Inflammatory macrophage treated with lipopolysaccharide for 4 hours (primary cell): Measurements from ENCODE around the gene RAB14.

Experiments
- DNase-seq: peaks from one replicate; pipeline ENCODE4 v3.0.0-alpha.2; 2020

Gene RAB14

DNA sequence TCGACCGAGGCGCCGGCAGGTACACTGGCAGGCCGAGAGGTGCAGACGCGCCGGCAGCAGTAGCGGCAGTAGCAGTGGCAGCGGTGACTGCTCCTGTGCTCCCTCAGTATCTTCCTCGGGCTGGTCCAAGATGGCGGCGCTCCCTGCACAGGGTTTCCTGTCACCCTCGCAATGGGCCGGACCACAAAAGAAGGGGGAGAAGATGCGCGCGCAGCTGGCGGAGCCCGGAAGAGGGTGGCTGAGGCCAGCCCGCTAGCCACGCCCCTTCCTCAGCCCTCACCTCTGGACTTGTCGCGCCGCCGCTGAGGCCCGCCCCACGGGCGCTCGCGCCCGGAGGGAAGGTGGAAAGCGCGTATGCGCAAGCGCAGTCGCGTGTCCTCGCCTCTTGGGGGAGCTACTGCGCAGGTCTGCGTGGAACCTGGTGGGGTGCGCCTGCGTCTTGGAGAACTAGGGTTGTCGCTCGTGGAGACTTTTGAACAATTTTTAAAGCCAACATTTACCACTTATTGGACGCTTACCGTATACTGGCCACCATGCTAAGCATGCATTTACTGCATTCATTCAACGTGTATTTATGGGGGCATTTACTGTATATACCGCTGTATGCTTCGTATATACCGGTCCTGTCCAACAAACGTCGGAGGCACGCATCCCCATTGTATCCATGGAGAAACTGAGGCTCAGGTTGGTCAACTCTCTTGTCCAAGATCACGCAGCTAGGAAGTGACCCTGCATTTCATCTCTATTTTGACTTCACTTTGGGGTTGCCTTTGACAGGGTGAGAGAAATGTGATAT lies at the start of gene RAB14:
TSS of gene RAB14 (minus strand) at position 132 of the 796 bp plus-strand sequence. CDS start 8,457 bp downstream, outside the sequence.
- DNase-seq, result peak; percentile 99

DNA sequence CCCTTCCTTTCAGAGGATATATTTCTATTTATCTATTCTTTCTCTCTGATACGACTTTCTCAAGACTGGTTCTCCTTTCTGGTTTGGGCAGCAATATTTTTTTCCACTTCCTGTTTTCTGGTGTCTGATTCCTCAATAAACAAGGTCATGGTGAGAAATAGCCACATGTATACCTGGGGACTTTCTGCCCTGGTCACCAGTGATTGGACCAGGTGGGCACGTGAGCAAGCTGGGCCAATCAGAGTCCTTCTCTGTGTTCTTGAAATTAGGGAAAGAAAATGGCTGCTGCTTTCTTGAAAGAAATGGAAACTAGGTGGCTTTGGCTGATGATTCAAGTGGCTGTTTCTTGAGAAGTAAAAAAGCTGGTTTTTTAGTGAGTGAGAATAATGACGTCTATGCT lies 47.9 kb upstream of the RAB14 start:
- peak; percentile 97 for DNase-seq

DNA sequence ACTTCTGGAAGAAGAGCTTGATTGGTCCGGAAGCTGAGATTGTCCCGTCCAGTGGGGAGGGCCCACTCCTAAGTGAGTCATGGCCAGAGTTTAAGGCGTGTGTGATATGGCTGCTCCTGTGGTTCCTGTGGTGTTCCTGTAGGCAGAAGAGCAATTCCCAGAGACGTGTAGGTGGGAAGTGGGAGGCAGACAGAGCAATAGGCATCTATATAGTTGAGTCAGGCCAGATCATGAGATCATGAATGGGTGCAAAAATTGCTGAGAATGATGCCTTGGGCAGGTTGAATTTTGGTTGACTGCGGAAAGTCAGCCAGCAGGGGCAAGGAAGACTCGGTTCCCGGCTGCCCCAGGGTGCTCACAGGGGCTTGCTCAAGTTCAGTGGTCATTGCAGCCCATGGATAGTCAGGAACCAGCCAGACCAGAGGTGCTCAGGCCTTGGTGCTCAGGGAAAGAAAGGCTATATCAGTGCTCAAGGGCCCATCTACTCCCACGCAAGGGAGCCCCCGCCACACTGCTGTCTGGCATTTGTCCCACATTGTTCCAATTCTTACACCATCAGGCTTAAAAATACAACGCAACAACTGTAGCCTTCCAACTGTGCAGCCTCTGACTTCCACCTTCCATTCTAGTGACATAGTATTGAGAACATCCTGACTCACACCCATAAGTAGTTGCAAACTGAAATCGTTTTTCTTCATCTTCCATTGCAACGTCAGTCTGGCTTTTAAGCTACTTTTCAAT lies 45.3 kb upstream of the RAB14 start:
- peak; percentile 96 for DNase-seq

DNA sequence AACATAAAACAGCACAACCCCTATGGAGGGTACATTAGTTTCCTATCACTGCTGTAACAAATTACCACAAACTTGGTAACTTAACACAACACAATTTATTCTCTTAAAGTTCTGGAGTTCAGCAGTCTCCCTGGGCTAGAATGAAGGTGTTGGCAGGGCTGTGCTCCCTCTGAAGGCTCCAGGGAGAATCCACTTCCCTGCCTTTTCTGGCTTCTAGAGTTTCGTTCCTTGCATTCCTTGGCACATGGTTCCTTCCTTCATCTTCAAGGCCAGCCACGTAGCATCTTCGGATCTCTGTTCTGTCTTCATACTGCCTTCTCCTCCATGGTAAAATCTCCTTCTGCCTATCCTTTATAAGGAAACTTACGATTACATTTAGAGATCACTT lies 41.3 kb upstream of the RAB14 start:
- no peak for DNase-seq

DNA sequence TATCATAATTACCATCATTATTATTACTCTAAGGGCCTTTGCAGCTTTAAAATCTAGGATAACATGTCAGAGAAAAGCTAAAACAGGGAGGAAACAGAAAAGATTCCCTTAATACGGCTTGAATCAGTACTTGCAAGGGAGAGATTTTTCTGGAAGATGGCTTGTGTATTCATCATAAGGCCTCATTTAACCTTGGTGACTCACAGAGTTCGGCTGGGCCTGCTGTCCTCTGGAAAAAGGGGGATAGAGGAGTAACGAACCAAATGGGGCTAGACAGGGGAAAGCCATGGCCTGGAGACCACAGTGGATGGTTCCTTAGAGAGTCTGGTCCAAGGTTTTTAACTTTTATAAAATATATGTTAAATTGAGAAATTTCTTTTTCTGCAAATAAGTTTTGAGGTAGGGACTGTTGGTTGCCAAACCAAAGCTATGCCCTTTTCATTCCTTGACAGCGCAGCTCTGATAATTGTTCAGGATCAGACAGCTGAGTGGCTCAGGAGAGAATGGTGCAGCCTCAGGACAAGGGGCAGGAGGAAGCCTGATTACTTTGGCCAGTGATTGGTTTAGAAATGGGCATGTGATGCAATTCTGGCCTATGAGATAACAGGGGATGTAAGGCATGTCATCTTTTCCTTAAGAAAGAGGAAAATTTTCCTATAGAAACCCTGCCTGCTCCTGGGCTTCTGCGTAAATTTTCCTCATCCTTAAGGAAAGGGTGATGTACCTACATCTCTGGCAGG lies 40.7 kb upstream of the RAB14 start:
- no peak for DNase-seq

DNA sequence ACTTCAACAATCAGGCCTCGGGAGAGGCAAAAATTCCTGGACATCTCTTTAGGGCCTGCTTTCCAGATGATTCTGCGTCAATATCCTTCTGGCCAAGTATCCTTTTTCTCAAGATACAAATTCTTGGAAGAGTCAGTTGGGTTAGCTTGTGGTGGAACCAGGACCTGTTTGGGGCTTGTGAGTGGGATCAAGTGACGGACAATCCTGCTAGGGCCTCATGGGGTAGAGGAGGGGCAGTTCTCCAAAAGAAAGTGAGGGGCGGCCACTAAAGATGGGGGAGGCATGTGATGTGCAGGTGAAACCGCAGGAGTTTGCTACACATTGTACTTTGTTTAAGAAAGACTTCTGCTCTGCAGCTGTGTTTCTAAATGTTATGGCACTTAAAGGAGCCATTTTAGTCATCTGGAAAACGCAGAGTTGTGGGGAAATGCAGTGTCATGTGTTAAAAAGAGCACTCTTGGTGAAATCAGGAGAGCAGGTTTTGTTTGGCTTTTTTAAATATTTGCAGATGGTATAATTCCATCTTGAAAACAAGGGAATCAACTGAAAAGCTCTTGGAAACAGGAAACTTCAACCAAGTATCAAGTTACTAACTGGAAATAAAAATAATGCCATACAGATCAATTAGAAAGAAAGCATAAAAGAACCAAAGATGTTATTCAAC lies 38.9 kb upstream of the RAB14 start:
- no peak for DNase-seq

DNA sequence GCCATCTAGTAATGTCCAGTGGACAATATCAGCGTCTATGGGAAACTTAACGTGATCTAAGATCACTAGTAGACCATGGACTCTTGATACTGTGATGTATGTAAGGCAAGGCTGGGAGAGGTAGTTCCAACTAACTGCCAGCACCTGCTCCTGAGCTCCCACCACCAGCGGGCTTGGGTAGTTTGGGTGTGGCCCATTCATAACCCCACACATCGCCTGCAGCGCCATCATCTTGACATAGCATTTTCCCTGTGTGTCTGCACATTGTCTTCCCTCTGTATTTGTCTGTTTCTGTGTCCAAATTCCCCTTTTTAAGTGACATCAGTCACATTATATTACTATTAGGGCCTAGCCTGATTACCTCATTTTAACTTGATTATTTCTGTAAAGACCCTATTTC lies 38.2 kb upstream of the RAB14 start:
- peak; percentile 35 for DNase-seq

DNA sequence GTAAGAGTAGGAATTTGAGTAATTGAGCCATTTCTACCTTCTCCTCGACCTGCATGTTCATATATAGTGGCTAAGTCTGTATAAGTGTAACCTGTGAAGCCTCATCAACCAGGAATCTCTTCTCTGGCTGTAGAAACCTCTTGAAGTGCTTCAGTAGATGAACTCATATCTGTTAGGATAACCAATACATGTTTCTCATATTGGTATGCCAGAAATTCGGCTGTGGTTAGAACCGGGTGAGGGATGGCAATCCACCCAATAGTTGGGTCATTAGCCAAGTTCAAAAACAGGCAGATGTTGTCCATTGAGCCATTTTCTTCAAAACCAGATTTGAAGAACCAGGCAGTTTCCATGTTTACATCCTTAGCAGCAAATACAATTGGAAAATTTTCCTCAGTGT lies 37.4 kb upstream of the RAB14 start:
- no peak for DNase-seq

DNA sequence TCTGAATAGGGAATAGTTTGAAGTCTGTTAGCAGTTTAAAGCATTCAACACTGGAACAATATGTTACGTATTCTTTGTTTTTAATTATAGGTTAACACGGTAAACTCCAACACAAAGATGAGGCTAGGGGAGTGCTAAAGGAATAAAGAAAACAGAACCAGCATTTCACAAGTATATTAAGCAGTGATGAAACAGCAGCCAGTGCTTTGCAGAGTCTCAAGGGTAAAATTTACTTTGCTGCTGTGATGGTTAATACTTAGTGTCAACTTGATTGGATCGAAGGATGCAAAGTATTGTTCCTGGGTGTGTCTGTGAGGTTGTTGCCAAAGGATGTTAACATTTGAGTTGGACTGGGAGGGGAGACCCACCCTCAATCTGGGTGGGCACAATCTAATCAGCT lies 36.2 kb upstream of the RAB14 start:
- peak; percentile 34 for DNase-seq

DNA sequence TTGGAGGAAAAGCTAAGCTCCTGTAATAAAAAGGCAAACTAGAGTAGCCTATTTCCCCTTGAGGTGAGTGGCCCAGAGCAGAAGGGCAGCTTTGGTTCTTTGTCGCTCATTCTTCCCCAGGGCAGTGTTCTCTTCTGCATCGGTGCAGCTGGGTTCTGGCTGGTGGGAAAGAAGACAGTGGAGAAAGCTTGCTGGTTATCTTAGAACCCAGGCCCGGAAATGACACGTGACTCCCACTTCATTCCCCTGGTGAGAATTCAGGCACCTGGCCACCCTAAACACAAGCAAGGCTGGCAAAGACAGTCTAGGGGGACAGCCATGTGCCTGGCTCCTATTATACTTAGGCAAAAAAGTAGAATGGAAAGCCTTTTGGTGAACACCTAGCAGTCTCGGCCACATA lies 33.8 kb upstream of the RAB14 start:
- DNase-seq, result no peak

DNA sequence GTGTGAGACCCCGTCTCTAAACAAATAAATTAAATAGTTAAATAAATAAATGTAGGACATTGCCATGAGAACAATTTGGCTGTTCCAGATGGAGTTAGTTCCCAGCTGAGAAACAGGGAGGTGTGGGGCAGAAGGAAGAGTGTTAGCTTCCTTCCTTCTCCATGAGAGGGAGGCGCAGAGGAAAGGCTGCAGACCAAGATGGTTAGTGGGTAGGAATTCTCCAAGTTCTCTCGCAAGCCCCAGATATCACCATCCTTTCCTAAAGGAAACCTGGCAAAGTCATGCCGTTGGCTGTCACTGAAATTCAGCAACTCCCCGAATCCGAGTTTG lies 33.1 kb upstream of the RAB14 start:
- DNase-seq, result no peak

DNA sequence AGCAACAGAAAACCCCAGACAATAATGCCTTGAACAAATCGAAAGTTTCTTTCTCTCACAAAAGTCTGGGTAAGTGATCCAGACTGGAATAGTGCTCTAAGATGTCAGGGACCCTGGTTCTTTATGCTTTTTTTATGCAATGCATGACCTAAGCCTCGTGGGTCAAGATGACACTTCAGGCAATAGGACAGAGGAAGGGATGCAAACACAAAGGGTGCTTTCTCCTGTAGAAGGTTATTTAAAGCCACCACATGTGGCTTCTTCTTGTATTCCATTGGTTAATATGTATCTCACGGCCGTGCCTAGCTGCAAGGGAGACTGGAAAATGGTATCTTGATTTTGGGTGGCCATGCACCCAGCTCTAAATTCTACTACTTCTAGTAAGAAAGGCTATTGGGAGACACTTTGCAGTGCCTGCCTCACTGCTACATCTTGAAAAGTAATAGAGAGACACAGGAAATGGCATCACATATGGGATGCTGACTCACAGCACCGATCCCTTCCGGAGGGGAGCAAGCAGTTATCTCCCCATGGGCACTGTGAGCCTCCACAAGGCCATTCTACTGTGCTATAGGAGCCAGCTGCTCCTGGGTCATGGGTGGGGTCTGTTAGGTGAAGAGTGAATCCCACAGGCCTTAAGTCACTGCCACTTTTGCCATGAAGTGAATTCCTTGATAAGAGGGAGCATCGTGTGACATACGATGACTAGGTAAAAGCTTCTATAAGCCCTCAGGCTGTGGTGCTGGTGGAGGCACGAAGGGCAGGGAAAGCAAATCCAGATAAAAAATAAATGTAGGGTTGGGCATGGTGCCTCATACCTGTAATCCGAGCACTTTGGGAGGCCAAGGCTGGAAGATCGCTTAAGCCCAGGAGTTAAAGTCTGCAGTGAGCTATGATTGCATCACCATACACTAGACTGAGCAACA lies 32.5 kb upstream of the RAB14 start:
- DNase-seq, result peak; percentile 65

DNA sequence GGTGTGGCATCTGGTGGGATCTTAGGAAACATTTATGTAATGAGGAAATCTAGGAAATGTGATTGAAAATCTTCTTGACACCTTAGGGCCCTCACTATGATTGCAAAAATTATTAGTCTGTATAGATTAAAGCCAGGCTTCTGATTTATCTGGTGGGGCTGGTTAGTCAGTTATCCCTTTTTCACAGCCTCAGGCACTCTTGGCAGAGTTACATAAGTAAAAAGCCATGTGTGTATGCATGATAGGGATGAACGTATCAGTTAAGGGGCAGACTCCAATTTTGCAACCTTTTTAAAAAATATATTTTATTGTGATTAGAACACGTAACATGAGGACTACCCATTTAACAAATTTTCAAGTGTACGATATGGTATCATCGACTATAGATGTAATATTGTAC lies 30.6 kb upstream of the RAB14 start:
- no peak for DNase-seq

DNA sequence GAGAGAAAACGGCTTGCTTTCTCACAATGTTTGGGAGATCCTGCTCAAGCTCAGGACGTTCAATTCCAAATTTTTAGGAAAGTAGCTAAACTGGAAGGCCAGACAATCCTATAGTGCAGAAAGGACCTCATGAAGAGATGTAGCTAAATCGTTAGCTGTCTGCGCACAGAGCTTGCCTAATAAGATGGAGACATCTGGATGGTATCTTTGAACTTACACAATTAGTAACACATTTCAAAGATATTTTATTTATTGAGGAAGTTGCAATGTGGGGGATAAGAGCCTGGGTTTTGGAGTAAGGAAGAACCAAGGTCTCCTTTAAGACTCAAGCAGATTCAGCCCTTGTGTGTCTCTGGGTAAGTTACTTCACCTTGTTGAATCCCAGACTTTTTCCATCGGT lies 28.6 kb upstream of the RAB14 start:
- peak; percentile 48 for DNase-seq

DNA sequence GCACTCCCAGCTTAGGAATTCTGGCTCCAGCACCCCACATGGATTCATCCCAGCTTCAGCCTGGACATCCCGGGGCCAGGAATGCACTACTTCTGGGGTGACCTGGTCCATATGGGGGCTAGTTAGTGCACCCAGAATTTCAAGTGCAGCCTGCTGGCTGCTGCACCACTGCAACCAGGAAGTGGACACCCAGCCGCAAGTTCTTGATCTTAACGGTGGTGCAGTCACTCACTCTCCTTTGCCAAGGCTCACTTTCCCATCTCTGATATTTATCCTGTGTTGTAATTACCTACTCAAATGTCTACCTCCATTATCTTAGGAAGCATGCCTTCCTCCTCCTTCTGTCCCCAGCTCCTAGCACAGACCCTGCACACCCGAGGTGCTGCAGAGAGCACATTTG lies 26.2 kb upstream of the RAB14 start:
- no peak for DNase-seq

DNA sequence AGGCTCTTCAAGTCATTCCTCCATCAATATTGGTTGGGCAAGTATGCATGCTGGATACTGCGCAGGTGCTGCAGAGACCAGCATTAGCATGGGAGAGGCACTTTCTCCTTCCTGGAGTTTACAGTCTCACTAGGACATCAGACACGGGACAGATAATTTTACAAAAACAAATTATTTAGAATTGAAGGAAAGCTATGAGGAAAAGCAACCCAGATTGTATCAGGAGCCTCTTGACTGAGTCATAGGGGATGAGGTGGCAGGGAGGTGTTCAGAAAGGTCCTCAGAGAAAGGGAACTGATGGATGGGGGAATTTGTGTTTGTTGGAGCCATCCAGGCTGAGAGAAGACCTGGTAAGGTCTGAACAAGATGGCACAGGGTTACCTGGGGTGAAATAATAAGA lies 24.5 kb upstream of the RAB14 start:
- DNase-seq, result no peak

DNA sequence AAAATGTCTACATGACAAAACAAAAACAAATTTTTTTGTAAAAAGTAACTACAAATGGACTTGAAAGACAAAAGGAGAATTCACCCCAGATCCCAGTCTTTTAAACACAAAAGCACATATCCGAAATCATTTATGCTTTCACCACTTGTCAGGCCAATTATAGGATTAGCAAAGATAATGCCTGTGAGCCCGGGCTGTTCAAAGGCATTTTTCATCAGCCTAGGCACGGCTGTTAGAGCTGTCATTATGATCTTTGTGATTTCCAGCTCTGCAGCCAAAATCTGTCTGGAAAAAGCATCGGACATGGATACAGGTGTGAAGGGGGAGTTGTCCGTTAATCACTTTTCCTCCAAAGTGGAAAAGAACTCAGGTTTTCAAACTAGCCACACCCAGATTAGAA lies 23.6 kb upstream of the RAB14 start:
- no peak for DNase-seq

DNA sequence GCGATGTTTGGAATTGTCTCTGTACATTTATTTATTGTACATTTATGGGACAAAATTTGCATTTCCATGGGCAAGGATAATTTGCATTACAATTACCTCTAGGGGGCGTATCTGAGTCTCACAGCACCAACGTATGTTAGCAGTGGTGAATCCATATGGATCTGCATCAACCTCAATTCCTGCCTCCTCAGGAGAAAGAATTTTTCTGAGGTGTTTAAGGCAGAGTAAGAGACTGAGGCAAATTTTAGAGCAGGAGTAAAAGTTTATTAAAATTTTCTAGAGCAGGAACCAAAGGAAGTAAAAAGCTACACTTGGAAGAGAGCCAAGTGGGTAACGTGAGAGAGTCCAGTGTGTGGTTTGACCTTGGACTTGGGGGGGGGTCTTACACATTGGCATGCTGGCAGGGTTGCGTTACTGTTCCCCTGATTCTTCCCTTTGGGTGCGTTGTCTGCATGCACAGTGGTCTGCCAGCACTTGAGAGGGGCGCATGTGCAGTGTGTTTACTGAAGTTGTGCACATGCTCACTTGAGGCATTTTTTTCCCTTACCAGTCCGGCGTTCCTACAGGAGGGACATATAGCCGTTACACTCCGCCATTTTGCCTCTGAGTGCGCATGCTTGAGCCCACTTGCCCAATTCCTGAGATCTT lies 21.0 kb upstream of the RAB14 start:
- DNase-seq, result peak; percentile 57

DNA sequence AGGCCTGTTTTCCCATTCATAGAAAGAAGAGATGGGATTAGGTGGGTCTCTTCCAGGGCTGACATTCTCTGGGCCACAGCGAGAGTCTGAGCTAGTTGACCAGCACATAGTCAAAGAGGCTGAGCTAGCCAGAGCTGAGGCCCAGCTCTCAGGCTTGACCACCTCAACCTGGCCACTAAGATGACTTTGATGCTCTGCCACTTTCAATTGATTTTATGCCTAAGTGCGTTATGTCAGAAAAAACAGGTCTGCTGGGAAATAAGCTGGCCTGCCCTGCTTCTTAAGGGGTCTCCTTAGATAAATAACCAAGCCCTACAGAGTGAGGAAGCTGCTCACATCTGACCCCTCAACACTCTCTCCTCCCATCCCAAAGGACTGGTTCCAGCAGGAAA lies 20.0 kb upstream of the RAB14 start:
- DNase-seq, result no peak

DNA sequence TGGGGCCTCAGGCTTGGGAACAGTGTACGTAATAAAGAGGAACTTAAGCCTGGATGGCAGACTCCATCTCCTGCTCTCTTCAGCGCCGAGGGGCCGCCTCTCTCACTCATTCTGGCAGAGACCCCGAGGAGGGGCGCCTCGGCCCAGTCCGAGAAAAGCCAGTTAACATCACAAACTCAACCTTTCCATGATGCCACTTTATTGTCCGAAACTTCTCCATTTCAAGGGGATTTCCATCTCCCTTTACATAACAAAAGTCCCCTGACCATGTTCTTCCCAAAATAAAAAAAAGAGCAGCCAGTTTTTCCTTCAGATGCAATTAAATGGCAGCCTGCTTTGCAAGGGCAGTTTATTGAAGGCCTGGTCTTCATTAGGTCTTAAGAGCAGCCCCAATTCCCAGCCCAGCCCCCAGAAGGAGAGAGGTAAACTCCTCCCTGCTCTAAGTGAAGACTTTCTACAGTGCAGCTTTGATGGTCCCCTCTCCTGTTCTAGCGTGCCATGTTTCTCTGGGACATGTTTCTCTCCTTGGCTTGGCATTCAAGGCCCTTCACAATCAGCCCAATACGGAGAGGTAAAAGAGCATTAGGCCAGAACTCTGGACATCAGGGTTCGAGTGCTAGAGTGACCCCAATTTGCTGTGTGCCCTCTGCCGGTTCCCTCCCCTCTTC lies 19.5 kb upstream of the RAB14 start:
- DNase-seq, result peak; percentile 80

DNA sequence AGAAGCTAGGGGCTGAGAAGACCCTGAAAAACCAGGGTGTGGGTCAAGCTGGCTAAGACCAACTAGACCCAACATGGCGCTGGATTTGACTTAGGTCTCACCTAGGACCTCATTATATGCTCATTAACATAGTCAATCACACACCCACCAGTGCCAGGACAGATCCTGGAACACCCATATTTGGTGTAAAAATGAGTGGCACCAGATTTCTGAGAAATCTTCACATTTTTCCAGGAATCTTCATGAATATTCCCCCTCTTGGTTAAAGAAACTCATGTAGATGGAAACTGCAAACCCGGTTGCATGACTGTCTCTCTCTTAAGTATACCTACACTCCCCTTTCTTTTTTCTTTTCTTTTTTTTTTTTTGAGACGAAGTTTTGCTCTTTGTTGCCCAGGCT lies 17.9 kb upstream of the RAB14 start:
- no peak for DNase-seq
